K562 (cell line): ENCODE measurements around the gene CEBPB. TPM values are rescaled to one million over a fixed set of nuclear protein-coding genes. Genes with fewer than 3 reads are reported as not detected.

Experiments
- ARID4B ChIP-seq: sonication (generic); formaldehyde crosslinking; IDR thresholded peaks from 2 replicates; pipeline ENCODE4 v1.8.0; 2022; ENCODE audit warnings: mild to moderate bottlenecking, missing genetic modification reagents
- BMI1 ChIP-seq: fragments of 150-350 bp; IDR thresholded peaks from 2 replicates; pipeline ENCODE4 v1.6.1; 2014; ENCODE audit warnings: low read length
- CBX1 ChIP-seq: sonication (generic); IDR thresholded peaks from 2 replicates; pipeline ENCODE4 v1.6.1; 2016; ENCODE audit warnings: antibody characterized with exemption, low read depth, mild to moderate bottlenecking
- CHD2 ChIP-seq: IDR thresholded peaks from 2 replicates; pipeline ENCODE4 v1.6.1; 2011; ENCODE audit warnings: low read depth, low read length
- CREB3L1 ChIP-seq: fragments of 450-650 bp; IDR thresholded peaks from 2 replicates; pipeline ENCODE4 v1.6.1; 2014; ENCODE audit warnings: low read depth, mild to moderate bottlenecking, moderate library complexity, borderline replicate concordance
- CTBP1 ChIP-seq: fragments of 450-650 bp; IDR thresholded peaks from 2 replicates; pipeline ENCODE4 v1.6.1; 2016; ENCODE audit warnings: borderline replicate concordance
- DMBX1 ChIP-seq: fragments of 250-450 bp; sonication (Bioruptor Pico); IDR thresholded peaks from 2 replicates; pipeline ENCODE4 v1.8.0; 2022; ENCODE audit warnings: inconsistent platforms, mild to moderate bottlenecking, moderate library complexity, borderline replicate concordance
- EP300 ChIP-seq: IDR thresholded peaks from 2 replicates; pipeline ENCODE4 v1.6.1; 2012; ENCODE audit warnings: low read length, improper control_type of control experiment
- FOXA3 ChIP-seq, 2 experiments: fragments of 450-650 bp in 1 of 2; sonication (generic) in 1 of 2; formaldehyde crosslinking; IDR thresholded peaks in 1 of 2; conservative IDR thresholded peaks in 1 of 2; 2 replicates each; pipeline versions ENCODE4 v1.4.0 to v1.8.0; 2020 to 2022; ENCODE audit warnings: mild to moderate bottlenecking in 2 of 2, missing genetic modification reagents in 1 of 2
- HMBOX1 ChIP-seq: sonication (generic); IDR thresholded peaks from 2 replicates; pipeline ENCODE4 v1.6.1; 2016
- NCOA1 ChIP-seq: fragments of 450-650 bp; IDR thresholded peaks from 2 replicates; pipeline ENCODE4 v1.6.1; 2016; ENCODE audit warnings: low read depth
- POU5F1 ChIP-seq: fragments of 150-350 bp; IDR thresholded peaks from 2 replicates; pipeline ENCODE4 v1.6.1; 2014; ENCODE audit warnings: borderline replicate concordance, low read length, low read depth, mild to moderate bottlenecking; ENCODE audit not compliant: partially characterized antibody
- PTBP1 ChIP-seq: fragments of 200-400 bp; formaldehyde crosslinking; IDR thresholded peaks from 2 replicates; pipeline ENCODE4 v1.6.1; 2017; ENCODE audit warnings: low read depth, low read length
- TBL1XR1 ChIP-seq, 2 experiments: IDR thresholded peaks; 2 replicates each; pipeline ENCODE4 v1.6.1; 2012; ENCODE audit warnings: improper control_type of control experiment in 2 of 2, low read length in 2 of 2, mild to moderate bottlenecking in 1 of 2
- ZBTB43 ChIP-seq: sonication (generic); formaldehyde crosslinking; IDR thresholded peaks from 2 replicates; pipeline ENCODE4 v1.8.0; 2023; ENCODE audit warnings: mild to moderate bottlenecking, missing genetic modification reagents
- ZFP91 ChIP-seq: sonication (generic); formaldehyde crosslinking; IDR thresholded peaks from 2 replicates; pipeline ENCODE4 v1.8.0; 2022; ENCODE audit warnings: mild to moderate bottlenecking, missing genetic modification reagents
- ZNF143 ChIP-seq: sonication (generic); formaldehyde crosslinking; IDR thresholded peaks from 2 replicates; pipeline ENCODE4 v1.9.0; 2022; ENCODE audit warnings: mild to moderate bottlenecking, missing genetic modification reagents
- ZZZ3 ChIP-seq: fragments of 450-650 bp; IDR thresholded peaks from 2 replicates; pipeline ENCODE4 v1.6.1; 2016; ENCODE audit warnings: antibody characterized with exemption, mild to moderate bottlenecking, moderate library complexity
- polyA plus RNA-seq, 8 experiments: library from polyadenylated mRNA; depleted of rRNA in 4 of 8; stranded (reverse) in 5 of 8; unstranded in 3 of 8; fragments of >200 nt; fragmentation: Nextera tagmentation in 2 of 8; fragmentation: Illumina TruSeq in 1 of 8; extraction: Ambion mirVana in 2 of 8; extraction: Trizol in 1 of 8; gene quantifications; 2 replicates each; pipeline versions ENCODE4 v1.2.1 to v1.2.3, GENCODE V29; 2011 to 2014; ENCODE audit warnings: inconsistent platforms in 1 of 8, missing spikeins in 1 of 8
- total RNA-seq, 7 experiments: library from RNA; depleted of rRNA in 6 of 7; stranded (reverse); fragments of >200 nt in 6 of 7; fragmentation: Illumina TruSeq in 2 of 7; extraction: Trizol in 2 of 7; gene quantifications; 2 replicates each; pipeline versions ENCODE4 v1.2.1 to v1.2.3, GENCODE V29; 2011 to 2021; ENCODE audit warnings: low replicate concordance in 1 of 7

Gene CEBPB
- total and polyA plus RNA-seq, 9 of the 15 experiments (the other 6 are each of a cell fraction or from before 2014, with no cell fraction given), result 1.2 to 72.6 (median 7.8) TPM

- no peak for TF ChIP-seq ZFP91 (CRISPR knock-in tag)
- TF ChIP-seq ARID4B (CRISPR knock-in tag), result no peak
- no peak for TF ChIP-seq EP300
- no peak for TF ChIP-seq ZNF143 (CRISPR knock-in tag)
- no peak for TF ChIP-seq CBX1
- TF ChIP-seq ZZZ3, result no peak
- TF ChIP-seq NCOA1, result no peak
- TF ChIP-seq HMBOX1, result no peak
- TF ChIP-seq CTBP1, result no peak
- no peak for TF ChIP-seq CHD2
- 0 out of 2 replicates have a peak, but pooled peaks have one; percentile 62 for TF ChIP-seq PTBP1
- TF ChIP-seq TBL1XR1 (IDR thresholded peaks at IDR 0.05; ENCODE audit: low read length in 2 of 2), result no peak
- no peak for TF ChIP-seq BMI1
- no peak for TF ChIP-seq ZBTB43
- no peak for TF ChIP-seq POU5F1
- no peak for TF ChIP-seq CREB3L1
- no peak for TF ChIP-seq DMBX1 (CRISPR knock-in tag)
- TF ChIP-seq FOXA3 (CRISPR knock-in tag; conservative IDR thresholded peaks at IDR 0.05 in 1 of 2, IDR thresholded peaks at IDR 0.05 in 1 of 2), result no peak
Measured at GRCh38 chr20:50188287-50188688, 2.3 kb upstream of the CEBPB start (continued).
